ENCODE results near the gene PTPN11.
A peak's percentile ranks its signal among the peaks of the same experiment; 100 is the strongest.
"Not testable (repeated sequence)": the region's sequence is repeated elsewhere in the genome, so short reads cannot be mapped to it uniquely, and the experiment has no call there.

Gene PTPN11

GRCh38 chr12:112408621-112409020, 10.1 kb upstream of the PTPN11 start:
- FAIRE-seq = no peak
- no peak for DNase-seq (ENCODE audit: extremely low spot score, insufficient read length, low read depth)

GRCh38 chr12:112409064-112409905, 9.5 kb upstream of the PTPN11 start, which contains the start of gene RPL6:
Gene RPL6 (minus strand): TSS chr12:112409605. CDS start chr12:112408656, 949 bp downstream.
- DNase-seq (ENCODE audit: extremely low spot score, insufficient read length, low read depth) (peak; percentile 78), FAIRE-seq (peak; percentile 90)

GRCh38 chr12:112409906-112410244, 8.9 kb upstream of the PTPN11 start:
- no peak for DNase-seq (ENCODE audit: extremely low spot score, insufficient read length, low read depth)
- no peak for FAIRE-seq

GRCh38 chr12:112413855-112414625, 4.7 kb upstream of the PTPN11 start:
- DNase-seq (ENCODE audit: extremely low spot score, insufficient read length, low read depth) (no peak), FAIRE-seq (no peak)

- FAIRE-seq; DNase-seq (ENCODE audit: extremely low spot score, insufficient read length, low read depth): not testable (repeated sequence)
These were observed 3.3 kb upstream of the PTPN11 start for GRCh38 chr12:112415457-112415856.

GRCh38 chr12:112418273-112418607, 507 bp upstream of the PTPN11 start:
- no peak for DNase-seq (ENCODE audit: extremely low spot score, insufficient read length, low read depth)
- no peak for FAIRE-seq

GRCh38 chr12:112419297-112420133, 768 bp downstream of the PTPN11 start:
- DNase-seq (ENCODE audit: extremely low spot score, insufficient read length, low read depth) (no peak), FAIRE-seq (peak; percentile 53)

GRCh38 chr12:112420740-112421139, 2.0 kb downstream of the PTPN11 start:
- no peak for FAIRE-seq
- DNase-seq (ENCODE audit: extremely low spot score, insufficient read length, low read depth) = no peak

GRCh38 chr12:112421363-112421762, 2.6 kb downstream of the PTPN11 start:
- DNase-seq (ENCODE audit: extremely low spot score, insufficient read length, low read depth) (no peak), FAIRE-seq (no peak)

GRCh38 chr12:112422531-112422930, 3.8 kb downstream of the PTPN11 start:
- DNase-seq (ENCODE audit: extremely low spot score, insufficient read length, low read depth) = no peak
- no peak for FAIRE-seq

- FAIRE-seq (no peak), DNase-seq (ENCODE audit: extremely low spot score, insufficient read length, low read depth) (no peak)
These were observed 5.4 kb downstream of the PTPN11 start for GRCh38 chr12:112424126-112424525.

GRCh38 chr12:112425582-112426382, 7.0 kb downstream of the PTPN11 start:
- no peak for FAIRE-seq

GRCh38 chr12:112427760-112428159, 9.0 kb downstream of the PTPN11 start:
- FAIRE-seq (no peak), DNase-seq (ENCODE audit: extremely low spot score, insufficient read length, low read depth) (no peak)

More at GRCh38 chr12:112425582-112426382, 7.0 kb downstream of the PTPN11 start:
- no peak for DNase-seq (ENCODE audit: extremely low spot score, insufficient read length, low read depth)

GRCh38 chr12:112430929-112431328, 12.2 kb downstream of the PTPN11 start:
- no peak for DNase-seq (ENCODE audit: extremely low spot score, insufficient read length, low read depth)
- FAIRE-seq = no peak

- FAIRE-seq = no peak
- no peak for DNase-seq (ENCODE audit: extremely low spot score, insufficient read length, low read depth)
These were observed 13.2 kb downstream of the PTPN11 start for GRCh38 chr12:112431965-112432364.

GRCh38 chr12:112433551-112433950, 14.8 kb downstream of the PTPN11 start:
- no peak for DNase-seq (ENCODE audit: extremely low spot score, insufficient read length, low read depth)
- no peak for FAIRE-seq

- not testable (repeated sequence) for DNase-seq (ENCODE audit: extremely low spot score, insufficient read length, low read depth); FAIRE-seq
These were observed 19.9 kb downstream of the PTPN11 start for GRCh38 chr12:112438645-112439044.

GRCh38 chr12:112439769-112440168, 21.0 kb downstream of the PTPN11 start:
- FAIRE-seq (no peak), DNase-seq (ENCODE audit: extremely low spot score, insufficient read length, low read depth) (no peak)

GRCh38 chr12:112440653-112441052, 21.9 kb downstream of the PTPN11 start:
- FAIRE-seq; DNase-seq (ENCODE audit: extremely low spot score, insufficient read length, low read depth): not testable (repeated sequence)

- no peak for FAIRE-seq
- DNase-seq (ENCODE audit: extremely low spot score, insufficient read length, low read depth) = no peak
These were observed 25.2 kb downstream of the PTPN11 start for GRCh38 chr12:112443916-112444315.

All from GM18507 (cell line).